A549 (cell line): Measurements from ENCODE around the gene TRERF1. TPM values are rescaled to one million over a fixed set of nuclear protein-coding genes. Genes with fewer than 3 reads are reported as not detected.

Experiments used
- ATAC-seq, 2 experiments: fragments of 200-7000 bp in 1 of 2; fragments of >200 bp in 1 of 2; cut with Nextera tagmentation in 1 of 2; cut with Tn5 transposase in 1 of 2; 3 replicates each; pipeline versions ENCODE4 v1.8.0 to v1.9.1; 2018 to 2020; ENCODE audit warnings: mild to moderate bottlenecking in 1 of 2, moderate library complexity in 1 of 2
- CTCF ChIA-PET: fragments of 300-600 bp; sonication (Branson Sonifier 250); formaldehyde crosslinking; extraction: SDS; loops from one replicate; lab custom pipeline; 2021; ENCODE audit warnings: antibody characterized with exemption, inconsistent platforms; lab: Yijun Ruan, JAX
- POLR2A ChIA-PET: fragments of 350-600 bp; formaldehyde crosslinking; extraction: SDS; loops from one replicate; lab custom pipeline; 2021; ENCODE audit warnings: antibody characterized with exemption, inconsistent platforms; lab: Yijun Ruan, JAX
- DNase-seq, 2 experiments: peaks; one replicate each; pipeline versions ENCODE4 v3.0.0 to v3.0.0-alpha.2; 2011 to 2016; ENCODE audit warnings: low read depth in 1 of 2, low spot score in 1 of 2
- FAIRE-seq: peaks from 2 replicates; lab custom pipeline; 2011; peaks lifted over from hg19 to GRCh38; lab: Jason Lieb, UNC
- H3K27ac ChIP-seq, 2 experiments: fragments of >200 bp; sonication (Bioruptor Twin); formaldehyde crosslinking; 3 replicates each; pipeline ENCODE4 v1.5.1; 2016 to 2017
- H3K4me1 ChIP-seq: fragments of >200 bp; sonication (Bioruptor Twin); formaldehyde crosslinking; 3 replicates; pipeline ENCODE4 v1.6.1; 2016
- H3K4me2 ChIP-seq: fragments of >200 bp; sonication (Bioruptor Twin); formaldehyde crosslinking; 3 replicates; pipeline ENCODE4 v1.6.1; 2016
- H3K4me3 ChIP-seq: fragments of >200 bp; sonication (Bioruptor Twin); formaldehyde crosslinking; 3 replicates; pipeline ENCODE4 v1.5.1; 2016
- H3K9me3 ChIP-seq: fragments of >200 bp; sonication (Bioruptor Twin); formaldehyde crosslinking; 3 replicates; pipeline ENCODE4 v1.6.1; 2016
- BHLHE40 ChIP-seq: IDR thresholded peaks from 2 replicates; pipeline ENCODE4 v1.6.1; 2012; ENCODE audit warnings: low read depth, low read length, inconsistent platforms
- CBX8 ChIP-seq: fragments of 200-600 bp; sonication (generic); IDR thresholded peaks from 2 replicates; pipeline ENCODE4 v1.6.1; 2016
- CHD4 ChIP-seq: fragments of 200-600 bp; sonication (generic); IDR thresholded peaks from 2 replicates; pipeline ENCODE4 v1.6.1; 2016; ENCODE audit warnings: antibody characterized with exemption, mild to moderate bottlenecking, borderline replicate concordance
- EHF ChIP-seq: fragments of 250-450 bp; sonication (Bioruptor Pico); IDR thresholded peaks from 2 replicates; pipeline ENCODE4 v1.5.0; 2020; ENCODE audit warnings: mild to moderate bottlenecking
- EHMT2 ChIP-seq: fragments of 200-600 bp; sonication (generic); IDR thresholded peaks from 2 replicates; pipeline ENCODE4 v1.6.1; 2016; ENCODE audit warnings: antibody characterized with exemption, low read depth, mild to moderate bottlenecking, moderate library complexity
- ESRRA ChIP-seq: fragments of 150-350 bp; IDR thresholded peaks from 2 replicates; pipeline ENCODE4 v1.6.1; 2014; ENCODE audit warnings: mild to moderate bottlenecking, low read length, borderline replicate concordance
- FOXS1 ChIP-seq: fragments of 250-450 bp; sonication (Bioruptor Pico); IDR thresholded peaks from 2 replicates; pipeline ENCODE4 v1.5.0; 2020; ENCODE audit warnings: mild to moderate bottlenecking, moderate library complexity
- HDAC2 ChIP-seq: fragments of 200-600 bp; sonication (generic); IDR thresholded peaks from 2 replicates; pipeline ENCODE4 v1.6.1; 2016
- HOXA7 ChIP-seq: fragments of 250-450 bp; sonication (Bioruptor Pico); IDR thresholded peaks from 2 replicates; pipeline ENCODE4 v1.5.0; 2020; ENCODE audit warnings: mild to moderate bottlenecking, moderate library complexity
- HOXB5 ChIP-seq: fragments of 250-450 bp; sonication (Bioruptor Pico); IDR thresholded peaks from 2 replicates; pipeline ENCODE4 v1.5.0; 2020; ENCODE audit warnings: mild to moderate bottlenecking, moderate library complexity
- JUN ChIP-seq, 2 experiments: fragments of >200 bp; sonication (Bioruptor Twin); formaldehyde crosslinking; IDR thresholded peaks; 2 replicates in 1 of 2; 3 replicates in 1 of 2; pipeline ENCODE4 v1.6.1; 2016 to 2017
- JUNB ChIP-seq: fragments of >200 bp; sonication (Bioruptor Twin); formaldehyde crosslinking; IDR thresholded peaks from 2 replicates; pipeline ENCODE4 v1.6.1; 2016
- KDM1A ChIP-seq: fragments of 200-600 bp; sonication (generic); IDR thresholded peaks from 2 replicates; pipeline ENCODE4 v1.6.1; 2016; ENCODE audit warnings: low read depth, mild to moderate bottlenecking
- PHF8 ChIP-seq: fragments of 200-600 bp; sonication (generic); IDR thresholded peaks from 2 replicates; pipeline ENCODE4 v1.6.1; 2016; ENCODE audit warnings: low read depth, mild to moderate bottlenecking, antibody characterized with exemption, moderate library complexity, borderline replicate concordance
- POLR2A ChIP-seq: IDR thresholded peaks from 2 replicates; pipeline ENCODE4 v1.6.1; 2012; ENCODE audit warnings: mild to moderate bottlenecking, low read length
- RAD21 ChIP-seq, 2 experiments: fragments of >200 bp in 1 of 2; sonication (Bioruptor Twin) in 1 of 2; formaldehyde crosslinking in 1 of 2; IDR thresholded peaks in 1 of 2; conservative IDR thresholded peaks in 1 of 2; 2 replicates in 1 of 2; 3 replicates in 1 of 2; pipeline ENCODE4 v1.6.1; 2012 to 2018; ENCODE audit warnings: inconsistent platforms in 1 of 2
- RCOR1 ChIP-seq: fragments of 150-350 bp; IDR thresholded peaks from 2 replicates; pipeline ENCODE4 v1.6.1; 2014; ENCODE audit warnings: antibody characterized with exemption, low read length, low read depth
- RFX5 ChIP-seq: fragments of 450-650 bp; IDR thresholded peaks from 2 replicates; pipeline ENCODE4 v1.7.1; 2014; ENCODE audit warnings: antibody characterized with exemption, mild to moderate bottlenecking, moderate library complexity
- SMC3 ChIP-seq: fragments of >200 bp; sonication (Bioruptor Twin); formaldehyde crosslinking; IDR thresholded peaks from 3 replicates; pipeline ENCODE4 v1.6.1; 2018; ENCODE audit warnings: inconsistent platforms
- ZC3H11A ChIP-seq: fragments of 450-650 bp; IDR thresholded peaks from 2 replicates; pipeline ENCODE4 v1.6.1; 2014; ENCODE audit warnings: antibody characterized with exemption, mild to moderate bottlenecking
- ZSCAN20 ChIP-seq: fragments of 250-450 bp; sonication (Bioruptor Pico); IDR thresholded peaks from 2 replicates; pipeline ENCODE4 v1.8.0; 2022; ENCODE audit warnings: mild to moderate bottlenecking, moderate library complexity
- WGBS: methylation state at CpG from one replicate; pipeline ENCODE4 v1.1.6; 2017; ENCODE audit errors: missing lambda C conversion rate; 5-methylcytosine and 5-hydroxymethylcytosine counted together
- polyA plus RNA-seq, 4 experiments: library from polyadenylated mRNA; depleted of rRNA in 3 of 4; stranded (reverse); fragments of >200 nt; fragmentation: RNase III in 1 of 4; extraction: RNeasy Plus Mini Kit Qiagen cat#74134 plus additional on column Dnase treatment in 1 of 4; gene quantifications; 2 replicates in 3 of 4; 3 replicates in 1 of 4; pipeline ENCODE4 v1.2.3, GENCODE V29; 2011 to 2017
- TF ChIP-seq, protein P1 (sequence below): fragments of 250-450 bp; sonication (Bioruptor Pico); IDR thresholded peaks from 2 replicates; pipeline ENCODE4 v1.5.0; 2021; ENCODE audit warnings: mild to moderate bottlenecking, moderate library complexity, borderline replicate concordance
- TF ChIP-seq, protein P2 (sequence below): fragments of >200 bp; sonication (Bioruptor Twin); formaldehyde crosslinking; IDR thresholded peaks from 3 replicates; pipeline ENCODE4 v1.5.1; 2016
- TF ChIP-seq, protein P3 (sequence below): IDR thresholded peaks from 2 replicates; pipeline ENCODE4 v1.6.1; 2012
- TF ChIP-seq, protein P4 (sequence below): IDR thresholded peaks from 2 replicates; pipeline ENCODE4 v1.6.1; 2012; ENCODE audit warnings: low read depth, borderline replicate concordance

Gene TRERF1
- polyA plus RNA-seq, 2 of the 4 experiments (the other 2 are of a cell fraction) = 2.4 to 3.5 TPM

DNA sequence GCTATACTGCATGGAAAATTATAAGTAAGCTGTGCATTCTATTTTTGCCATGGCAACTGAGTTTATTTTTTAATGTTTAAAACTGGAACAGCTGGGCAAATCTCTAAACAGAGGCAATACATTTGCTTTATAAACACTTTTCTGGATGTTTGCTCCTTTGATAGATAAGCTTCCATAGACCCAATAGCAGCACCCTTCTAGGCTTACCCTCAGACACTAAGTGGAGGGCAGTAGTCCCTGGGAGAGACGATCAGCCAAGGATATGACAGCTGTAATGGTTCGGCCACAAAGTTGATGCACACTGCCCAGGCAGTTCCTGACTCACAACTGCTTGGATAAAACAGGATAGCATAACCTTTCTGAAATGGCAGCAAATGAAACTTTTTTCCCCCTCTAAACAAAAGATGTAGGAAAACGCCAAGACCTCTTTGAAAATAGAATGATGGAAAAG is 225.5 kb downstream of the TRERF1 start:
- FAIRE-seq (no peak), ATAC-seq (peak; percentile 53 to 69; a peak in 5 of 6 replicates), DNase-seq (no peak)
- no peaks in the 10 kb centered on the region for H3K9me3 ChIP-seq
- H3K27ac ChIP-seq = peak overlapping the region; percentile 78 to 89
- ChIA-PET POLR2A (no interaction called here), CTCF (interaction anchor here (0.9 to 3.7 kb wide), 4 partner anchors 11 to 321 kb away, joined by 3 to 17 read pairs (median 5); no protein-coding TSS in a partner anchor)
- H3K4me3 ChIP-seq = 0 out of 3 replicates have a peak overlapping the region, but pooled peaks have one; percentile 0
- 0% methylated on average over 3 of the region's 3 CpGs for WGBS
- peak overlapping the region; percentile 76 for H3K4me2 ChIP-seq
- TF ChIP-seq RFX5 = no peak
- TF ChIP-seq JUNB = no peak
- no peak for TF ChIP-seq POLR2A
- TF ChIP-seq EHF (CRISPR knock-in tag) = no peak
- TF ChIP-seq, protein P1, sequence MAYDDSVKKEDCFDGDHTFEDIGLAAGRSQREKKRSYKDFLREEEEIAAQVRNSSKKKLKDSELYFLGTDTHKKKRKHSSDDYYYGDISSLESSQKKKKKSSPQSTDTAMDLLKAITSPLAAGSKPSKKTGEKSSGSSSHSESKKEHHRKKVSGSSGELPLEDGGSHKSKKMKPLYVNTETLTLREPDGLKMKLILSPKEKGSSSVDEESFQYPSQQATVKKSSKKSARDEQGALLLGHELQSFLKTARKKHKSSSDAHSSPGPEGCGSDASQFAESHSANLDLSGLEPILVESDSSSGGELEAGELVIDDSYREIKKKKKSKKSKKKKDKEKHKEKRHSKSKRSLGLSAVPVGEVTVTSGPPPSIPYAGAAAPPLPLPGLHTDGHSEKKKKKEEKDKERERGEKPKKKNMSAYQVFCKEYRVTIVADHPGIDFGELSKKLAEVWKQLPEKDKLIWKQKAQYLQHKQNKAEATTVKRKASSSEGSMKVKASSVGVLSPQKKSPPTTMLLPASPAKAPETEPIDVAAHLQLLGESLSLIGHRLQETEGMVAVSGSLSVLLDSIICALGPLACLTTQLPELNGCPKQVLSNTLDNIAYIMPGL (CRISPR knock-in tag) = no peak
- TF ChIP-seq, protein P2, sequence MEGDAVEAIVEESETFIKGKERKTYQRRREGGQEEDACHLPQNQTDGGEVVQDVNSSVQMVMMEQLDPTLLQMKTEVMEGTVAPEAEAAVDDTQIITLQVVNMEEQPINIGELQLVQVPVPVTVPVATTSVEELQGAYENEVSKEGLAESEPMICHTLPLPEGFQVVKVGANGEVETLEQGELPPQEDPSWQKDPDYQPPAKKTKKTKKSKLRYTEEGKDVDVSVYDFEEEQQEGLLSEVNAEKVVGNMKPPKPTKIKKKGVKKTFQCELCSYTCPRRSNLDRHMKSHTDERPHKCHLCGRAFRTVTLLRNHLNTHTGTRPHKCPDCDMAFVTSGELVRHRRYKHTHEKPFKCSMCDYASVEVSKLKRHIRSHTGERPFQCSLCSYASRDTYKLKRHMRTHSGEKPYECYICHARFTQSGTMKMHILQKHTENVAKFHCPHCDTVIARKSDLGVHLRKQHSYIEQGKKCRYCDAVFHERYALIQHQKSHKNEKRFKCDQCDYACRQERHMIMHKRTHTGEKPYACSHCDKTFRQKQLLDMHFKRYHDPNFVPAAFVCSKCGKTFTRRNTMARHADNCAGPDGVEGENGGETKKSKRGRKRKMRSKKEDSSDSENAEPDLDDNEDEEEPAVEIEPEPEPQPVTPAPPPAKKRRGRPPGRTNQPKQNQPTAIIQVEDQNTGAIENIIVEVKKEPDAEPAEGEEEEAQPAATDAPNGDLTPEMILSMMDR = no peak
- peaks cover 54% of the 10 kb centered on the region for H3K4me1 ChIP-seq

DNA sequence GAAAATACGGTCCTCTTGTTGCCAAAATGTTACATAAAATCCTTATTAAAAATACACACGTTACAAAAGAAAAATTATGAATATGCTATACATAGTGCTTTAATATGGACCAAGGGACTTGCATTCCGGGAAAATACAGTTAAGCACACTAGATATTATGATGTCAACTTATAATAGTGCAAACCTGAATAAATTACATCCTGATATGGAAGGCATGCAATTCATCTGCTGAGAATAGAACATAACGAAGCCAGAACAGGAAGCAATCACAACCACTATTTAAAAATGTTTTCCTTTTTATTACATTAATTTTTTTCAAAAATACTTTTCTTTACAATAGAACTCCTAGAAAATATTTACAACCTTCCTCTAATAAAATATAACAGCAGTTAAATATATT is 226.3 kb downstream of the TRERF1 start:
- Histone ChIP-seq H3K4me2 (peak overlapping the region; percentile 76), H3K4me3 (no peak overlapping the region; the same call in 2 of the 3 replicates), H3K27ac (peak overlapping the region; percentile 78 to 89), H3K4me1 (peaks cover 57% of the 10 kb centered on the region), H3K9me3 (no peaks in the 10 kb centered on the region)
- 34% methylated on average over 4 of the region's 4 CpGs for WGBS
- ATAC-seq (no peak), FAIRE-seq (no peak), DNase-seq (no peak)
- POLR2A ChIA-PET = interaction anchor here (0.8 kb wide), 1 partner anchor 226 kb away, joined by 3 read pairs; the partner anchor contains the start of gene TRERF1
- CTCF ChIA-PET = interaction anchor here (1.5 to 3.7 kb wide), 2 partner anchors 10 to 322 kb away, joined by 7 to 17 read pairs; no protein-coding TSS in a partner anchor
- TF ChIP-seq POLR2A (no peak), CBX8 (no peak), KDM1A (no peak), SMC3 (no peak), ESRRA (no peak)

DNA sequence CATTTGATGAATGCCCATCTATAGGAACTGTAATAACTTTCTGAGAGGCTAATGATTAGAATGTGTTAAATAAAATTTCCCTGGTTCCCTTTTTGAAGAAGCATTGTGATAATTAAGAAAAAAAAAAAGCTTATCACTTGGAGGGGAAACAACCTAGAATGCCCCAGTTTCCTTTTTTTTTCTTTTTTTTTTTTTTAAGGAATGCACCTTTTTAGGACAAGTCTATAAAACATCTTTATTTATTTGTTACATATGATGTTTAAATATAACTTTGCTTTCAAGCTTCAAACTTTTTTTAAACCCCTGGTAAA is 226.7 kb downstream of the TRERF1 start:
- FAIRE-seq (no peak), DNase-seq (no peak), ATAC-seq (no peak)
- H3K4me2 ChIP-seq = peak overlapping the region; percentile 76
- H3K9me3 ChIP-seq = no peaks in the 10 kb centered on the region
- peak overlapping the region; percentile 30; the same call in 2 of the 3 replicates for H3K4me3 ChIP-seq
- POLR2A ChIA-PET = interaction anchor here (0.8 kb wide), 1 partner anchor 227 kb away, joined by 3 read pairs; the partner anchor contains the start of gene TRERF1
- TF ChIP-seq ZSCAN20 (no peak), BHLHE40 (no peak)
- H3K27ac ChIP-seq = peak overlapping the region; percentile 78 to 85
- CTCF ChIA-PET = interaction anchor here (0.6 to 3.7 kb wide), 3 partner anchors 10 to 322 kb away, joined by 5 to 17 read pairs (median 7); no protein-coding TSS in a partner anchor
- H3K4me1 ChIP-seq = peaks cover 55% of the 10 kb centered on the region

DNA sequence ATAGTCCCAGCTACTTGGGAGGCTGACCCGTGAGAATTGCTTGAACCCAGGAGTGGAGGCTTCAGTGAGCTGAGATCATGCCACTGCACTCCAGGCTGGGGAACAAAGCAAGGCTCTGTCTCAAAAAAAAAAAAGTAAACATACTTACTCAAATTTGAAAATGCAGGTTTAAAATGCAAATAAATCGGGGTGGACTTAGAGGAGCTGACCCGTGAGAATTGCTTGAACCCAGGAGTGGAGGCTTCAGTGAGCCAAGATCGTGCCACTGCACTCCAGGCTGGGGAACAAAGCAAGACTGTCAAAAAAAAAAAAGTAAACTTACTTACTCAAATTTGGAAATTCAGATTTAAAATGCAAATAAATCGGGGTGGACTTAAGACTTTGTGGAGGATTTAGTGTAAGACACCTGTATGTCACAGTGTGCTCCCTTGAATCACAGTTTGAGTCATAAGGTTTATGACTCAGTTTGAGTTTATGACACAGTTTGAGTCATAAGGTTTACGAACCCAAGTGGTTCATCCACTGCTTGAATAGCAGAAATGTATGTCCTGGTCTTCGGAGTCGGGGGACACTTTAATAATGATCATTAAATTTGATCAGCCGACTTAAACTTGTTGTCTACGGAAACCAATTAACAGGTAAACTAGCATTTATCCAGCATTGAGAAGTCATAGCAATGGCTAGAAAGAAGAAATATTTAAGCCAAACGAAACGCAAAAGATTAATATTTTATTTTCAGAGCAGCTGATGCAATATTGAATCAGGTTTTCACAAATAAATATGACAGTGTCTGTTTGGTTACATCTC is 227.3 kb downstream of the TRERF1 start:
- ATAC-seq = peak; percentile 70 to 88
- no peak for FAIRE-seq
- H3K4me2 ChIP-seq = peak overlapping the region; percentile 76
- CTCF ChIA-PET = interaction anchor here (0.6 to 3.7 kb wide), 5 partner anchors 9 to 323 kb away, joined by 3 to 17 read pairs (median 7); no protein-coding TSS in a partner anchor
- peak overlapping the region; percentile 30; the same call in 2 of the 3 replicates for H3K4me3 ChIP-seq
- peaks cover 50% of the 10 kb centered on the region for H3K4me1 ChIP-seq
- POLR2A ChIA-PET = interaction anchor here (0.8 kb wide), 1 partner anchor 227 kb away, joined by 3 read pairs; the partner anchor contains the start of gene TRERF1
- H3K27ac ChIP-seq = peak overlapping the region; percentile 78 to 85
- WGBS = 4% methylated on average over 12 of the region's 12 CpGs
- peak; percentile 56 to 88 for DNase-seq
- no peaks in the 10 kb centered on the region for H3K9me3 ChIP-seq
- TF ChIP-seq FOXS1 (CRISPR knock-in tag) = no peak
- no peak for TF ChIP-seq HDAC2
- TF ChIP-seq, protein P3, sequence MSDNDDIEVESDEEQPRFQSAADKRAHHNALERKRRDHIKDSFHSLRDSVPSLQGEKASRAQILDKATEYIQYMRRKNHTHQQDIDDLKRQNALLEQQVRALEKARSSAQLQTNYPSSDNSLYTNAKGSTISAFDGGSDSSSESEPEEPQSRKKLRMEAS = peak; percentile 68; the same call in 1 of the 2 replicates
- 0 out of 5 replicates have a peak, but pooled peaks of 1 of the 2 experiments have one; percentile 1 for TF ChIP-seq RAD21 (conservative IDR thresholded peaks at IDR 0.05 in 1 of 2, IDR thresholded peaks at IDR 0.05 in 1 of 2)
- TF ChIP-seq HOXA7 (CRISPR knock-in tag) = no peak
- TF ChIP-seq, protein P4, sequence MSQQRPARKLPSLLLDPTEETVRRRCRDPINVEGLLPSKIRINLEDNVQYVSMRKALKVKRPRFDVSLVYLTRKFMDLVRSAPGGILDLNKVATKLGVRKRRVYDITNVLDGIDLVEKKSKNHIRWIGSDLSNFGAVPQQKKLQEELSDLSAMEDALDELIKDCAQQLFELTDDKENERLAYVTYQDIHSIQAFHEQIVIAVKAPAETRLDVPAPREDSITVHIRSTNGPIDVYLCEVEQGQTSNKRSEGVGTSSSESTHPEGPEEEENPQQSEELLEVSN = no peak
- no peak for TF ChIP-seq RCOR1
- no peak for TF ChIP-seq CHD4
- no peak for TF ChIP-seq HOXB5
- TF ChIP-seq JUN (IDR thresholded peaks at IDR 0.05) = peak; percentile 65 to 68; a peak in 3 of 5 replicates
- no peak for TF ChIP-seq EHMT2
- TF ChIP-seq PHF8 = no peak
- no peak for TF ChIP-seq ZC3H11A
- no peak for TF ChIP-seq EHF (CRISPR knock-in tag)
